Measurements from ENCODE around the gene P2RY12.
"Not testable (repeated sequence)": the region's sequence is repeated elsewhere in the genome, so short reads cannot be mapped to it uniquely, and the experiment has no call there.

Gene P2RY12

DNA sequence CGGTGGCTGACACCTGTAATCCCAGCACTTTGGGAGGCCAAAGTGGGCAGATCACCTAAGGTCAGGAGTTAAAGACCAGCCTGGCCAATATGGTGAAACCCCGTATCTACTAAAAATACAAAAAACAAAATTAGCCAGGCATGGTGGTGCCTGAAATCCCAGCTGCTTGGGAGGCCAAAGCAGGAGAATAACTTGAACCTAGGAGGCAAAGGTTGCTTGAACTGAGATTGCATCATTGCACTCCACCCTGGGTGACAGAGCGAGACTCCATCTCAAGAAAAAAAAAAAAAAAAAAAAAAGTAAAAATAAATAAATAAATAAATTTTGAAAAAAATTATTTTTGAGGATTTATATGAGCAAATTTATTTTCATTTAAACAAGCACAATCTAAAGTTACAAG lies 7.6 kb upstream of the P2RY12 start:
- DNase-seq: not testable (repeated sequence)

DNA sequence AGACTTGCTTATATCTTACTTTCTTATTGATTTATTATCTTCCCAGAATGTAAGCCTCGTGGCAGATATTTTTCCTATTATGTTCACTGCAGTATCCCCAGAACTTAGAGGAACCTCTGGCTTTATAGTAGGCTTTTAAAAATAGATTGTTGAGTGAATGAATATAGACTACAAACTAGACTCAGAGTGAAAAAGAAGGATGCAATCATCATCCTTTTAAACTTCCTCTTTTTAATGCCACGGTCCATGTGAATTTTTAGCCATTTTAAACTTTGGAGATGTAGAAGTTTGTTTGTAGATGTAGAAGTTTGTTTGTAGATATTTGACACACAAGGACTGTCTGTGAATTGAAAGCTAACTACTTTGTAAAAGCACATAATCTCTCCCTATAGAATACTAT lies 7.2 kb upstream of the P2RY12 start:
- DNase-seq: no peak

- no peak for DNase-seq
Measured at GRCh38 chr3:151387842-151388241, 3.3 kb upstream of the P2RY12 start.

DNA sequence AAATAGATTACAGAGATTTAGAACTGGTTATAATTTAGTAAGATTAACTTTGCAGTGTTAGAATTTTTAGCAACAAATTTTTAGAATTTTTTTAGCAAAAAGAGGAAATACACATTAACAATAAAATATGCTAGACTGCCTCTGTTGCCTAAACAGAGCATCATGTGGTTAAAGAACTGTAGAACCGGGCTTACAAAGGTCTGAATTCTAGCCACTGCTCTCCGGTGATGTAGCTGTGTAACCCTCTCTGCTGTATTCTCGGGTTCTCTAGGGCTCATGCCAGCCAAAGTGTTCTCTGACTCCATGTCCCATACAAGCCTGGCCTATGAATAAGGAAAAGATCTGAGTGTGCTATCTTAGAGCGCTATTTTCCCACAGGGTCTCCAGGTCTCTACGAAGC lies 2.9 kb upstream of the P2RY12 start:
- DNase-seq: no peak

- no peak for DNase-seq
Measured at GRCh38 chr3:151386056-151386455, 1.5 kb upstream of the P2RY12 start.

DNA sequence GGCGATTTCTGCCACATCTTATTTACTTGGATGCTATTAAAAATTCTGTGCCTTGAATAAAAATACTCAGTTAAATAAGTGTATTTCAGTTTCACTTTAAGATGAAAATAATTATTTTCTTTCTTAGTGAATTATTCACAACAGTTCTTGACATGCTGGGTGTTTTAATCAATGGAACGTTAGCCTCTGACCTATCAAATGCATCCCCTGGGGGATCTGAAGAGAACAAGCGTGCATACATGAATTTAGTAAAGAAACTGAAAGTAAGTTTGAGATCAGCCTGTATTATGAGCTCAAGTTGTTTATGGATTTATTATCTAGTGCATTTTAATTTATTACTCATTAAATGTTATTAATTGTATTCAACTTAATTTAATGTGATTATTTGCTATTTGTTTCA lies 597 bp downstream of the P2RY12 start:
- DNase-seq: no peak

DNA sequence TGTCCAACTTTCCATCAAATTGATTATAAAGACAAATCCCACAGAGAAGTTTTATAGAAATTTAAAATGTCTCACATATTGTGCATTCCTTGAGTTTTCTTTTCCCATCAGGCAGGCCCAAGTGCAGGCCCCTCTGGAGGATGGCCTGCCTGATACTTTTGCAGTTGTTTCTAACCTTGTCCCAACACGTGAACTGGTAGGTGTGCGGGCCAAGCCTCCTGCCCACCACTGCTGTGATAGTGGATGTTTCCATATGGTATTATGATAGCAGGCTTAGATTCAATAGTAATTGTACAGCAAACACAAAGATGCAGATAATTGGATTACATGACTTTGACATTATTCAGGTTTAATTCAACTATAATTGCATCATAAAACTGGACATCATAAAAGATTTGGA lies 1.4 kb downstream of the P2RY12 start:
- no peak for DNase-seq

DNA sequence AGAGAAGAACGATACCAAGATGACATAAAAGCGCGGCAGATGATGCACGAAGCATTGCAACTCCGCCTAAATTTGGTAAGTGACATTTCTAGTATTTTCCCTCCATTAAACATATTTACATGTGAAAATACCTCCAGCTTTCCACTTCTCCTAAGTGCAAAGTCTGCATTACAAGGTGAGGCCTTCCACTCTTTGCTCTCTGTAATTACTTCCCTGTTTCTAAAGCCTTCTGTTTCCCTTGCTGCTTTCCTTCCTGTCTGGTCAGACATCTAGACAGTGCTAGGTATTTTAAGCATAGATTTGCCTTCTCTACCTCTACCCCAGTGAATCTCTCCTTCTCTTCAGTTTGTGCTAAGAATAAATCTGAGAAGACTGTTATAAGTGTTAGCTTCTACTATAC lies 1.9 kb downstream of the P2RY12 start:
- DNase-seq: no peak

GRCh38 chr3:151379083-151379734 lies 5.3 kb downstream of the P2RY12 start:
- peak; percentile 61 for DNase-seq

- DNase-seq: no peak
Measured at GRCh38 chr3:151377768-151378385, 6.7 kb downstream of the P2RY12 start.

GRCh38 chr3:151372063-151372820 lies 12.3 kb downstream of the P2RY12 start:
- DNase-seq: no peak

DNA sequence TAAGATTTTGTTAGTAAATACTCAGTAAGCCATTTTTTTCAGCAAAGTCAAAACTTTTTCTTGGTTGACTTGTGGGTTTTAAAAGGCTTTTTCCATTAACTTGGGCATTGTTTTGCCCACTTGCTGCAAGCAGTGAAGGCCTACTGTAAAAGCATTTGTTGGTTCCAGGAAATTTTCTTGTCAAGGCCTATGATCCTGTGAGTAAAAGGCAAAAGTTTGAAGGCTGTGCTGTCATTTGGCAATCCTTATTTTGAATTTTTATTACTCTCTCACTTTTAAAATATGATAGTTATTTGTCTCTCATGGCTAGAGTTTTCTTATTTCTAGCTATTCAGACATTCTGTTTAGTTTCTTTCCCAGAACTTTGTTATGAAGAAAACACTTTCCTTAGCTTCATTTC lies 13.0 kb downstream of the P2RY12 start:
- no peak for DNase-seq

DNA sequence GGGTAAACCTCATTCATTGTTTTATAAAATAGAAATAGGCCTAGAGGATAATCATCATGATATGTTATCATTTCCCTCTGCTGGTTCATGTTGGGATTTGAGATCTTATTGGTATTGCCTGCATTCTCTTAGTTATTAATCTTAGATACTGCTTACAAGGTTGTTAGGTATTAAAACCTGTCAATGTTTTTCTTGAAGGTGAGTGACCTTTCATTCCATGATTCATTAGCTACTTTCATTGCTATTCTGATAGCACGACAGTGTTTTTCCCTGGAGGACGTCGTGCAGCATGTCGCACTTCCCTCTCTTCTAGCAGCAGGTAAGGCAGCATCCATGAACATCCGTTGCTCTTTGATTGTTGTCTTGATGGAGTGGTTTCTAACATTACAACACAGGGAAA lies 17.1 kb downstream of the P2RY12 start:
- no peak for DNase-seq

GRCh38 chr3:151366993-151367392 lies 17.6 kb downstream of the P2RY12 start:
- no peak for DNase-seq

DNA sequence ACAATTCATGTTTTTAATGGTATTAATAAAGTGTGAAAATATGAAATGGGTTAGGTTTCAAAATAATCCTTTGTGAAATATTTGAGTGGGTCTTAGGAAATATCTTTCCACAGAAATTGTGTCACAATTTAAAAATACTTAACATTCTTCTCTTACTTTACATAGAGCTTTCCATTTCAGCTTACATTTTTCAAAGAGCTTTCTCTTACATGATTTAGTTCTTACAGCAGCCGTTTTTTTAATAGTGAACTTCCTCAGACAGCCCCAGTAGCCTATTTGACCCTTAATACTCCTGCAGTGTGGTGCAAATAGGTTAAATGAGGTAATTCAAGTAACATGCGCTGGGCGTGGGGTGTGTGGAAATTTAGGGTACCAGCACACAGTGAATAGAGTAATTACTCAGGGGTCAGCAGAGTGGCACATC lies 21.8 kb downstream of the P2RY12 start:
- DNase-seq: no peak

DNA sequence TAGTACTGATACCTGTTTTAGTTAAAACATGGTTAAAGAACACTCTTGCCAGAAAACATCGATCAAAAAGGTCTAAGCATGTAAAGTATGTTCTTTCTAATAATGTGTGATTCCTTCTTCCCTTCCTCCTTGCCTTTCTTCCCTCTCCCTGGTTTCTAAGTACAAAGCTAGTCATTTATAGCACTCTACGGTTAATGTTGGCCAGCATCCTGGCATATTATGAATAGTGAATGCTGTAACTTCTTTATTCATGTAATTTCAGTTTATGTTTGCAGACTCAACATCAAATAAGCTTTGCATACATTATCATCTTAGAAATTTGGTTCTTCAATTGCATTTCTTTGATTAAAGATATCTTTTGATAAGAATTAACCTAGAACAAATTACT lies 27.1 kb downstream of the P2RY12 start:
- no peak for DNase-seq

DNA sequence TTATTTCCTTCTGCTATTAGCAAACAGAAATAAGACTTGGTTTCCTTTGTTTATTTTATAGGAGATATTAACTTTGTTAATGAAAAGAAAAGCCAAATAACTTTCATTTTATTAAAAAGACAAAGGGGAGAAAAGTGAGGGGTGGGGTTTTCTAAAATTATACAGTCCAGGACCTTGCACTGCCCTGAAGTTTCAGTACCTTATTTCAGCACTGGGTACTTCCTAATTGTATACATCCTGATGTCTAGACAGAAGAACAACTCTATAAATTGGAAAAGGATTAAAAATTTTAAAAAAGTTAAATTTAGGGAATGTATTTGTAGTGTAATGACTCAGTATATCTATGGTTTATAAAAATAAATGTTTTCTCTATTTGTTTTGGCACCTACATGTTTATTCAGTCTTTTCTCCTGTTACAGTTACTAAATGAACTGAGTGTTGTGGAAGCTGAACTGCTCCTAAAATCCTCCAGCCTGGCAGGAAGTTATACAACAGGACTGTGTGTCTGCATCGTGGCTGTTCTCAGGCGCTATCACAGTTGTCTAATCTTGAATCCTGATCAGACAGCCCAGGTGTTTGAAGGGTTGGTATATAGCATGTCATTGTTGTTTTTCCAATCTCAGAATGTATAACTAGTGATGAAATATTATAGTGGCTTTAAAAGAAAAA lies 27.6 kb downstream of the P2RY12 start:
- no peak for DNase-seq

GRCh38 chr3:151351648-151352047 lies 32.9 kb downstream of the P2RY12 start:
- DNase-seq: no peak

- DNase-seq: no peak
Measured at GRCh38 chr3:151351219-151351618, 33.3 kb downstream of the P2RY12 start.

GRCh38 chr3:151350656-151351055 lies 33.9 kb downstream of the P2RY12 start:
- DNase-seq: no peak

- DNase-seq: peak; percentile 68
Measured at GRCh38 chr3:151347432-151347831, 37.1 kb downstream of the P2RY12 start.

DNA sequence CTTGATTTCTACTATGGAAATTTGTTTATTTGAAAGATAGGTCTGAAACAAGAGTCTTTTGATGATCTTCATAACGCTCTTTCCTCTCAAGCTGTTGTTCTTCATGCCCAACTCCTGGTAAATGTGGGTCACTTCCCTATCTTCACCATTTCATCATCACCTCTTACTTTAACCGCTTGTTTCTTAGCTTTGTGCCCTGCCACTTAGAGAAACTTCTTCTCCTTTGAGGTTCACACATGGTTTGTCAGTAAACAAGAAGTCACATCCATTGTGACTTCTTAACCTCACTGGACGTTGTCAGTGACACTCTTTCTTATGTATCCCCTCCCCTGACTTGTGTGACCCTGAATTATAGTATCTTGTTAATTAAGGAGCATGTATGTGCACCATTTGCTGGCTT lies 38.3 kb downstream of the P2RY12 start:
- DNase-seq: peak; percentile 58

- DNase-seq: no peak
Measured at GRCh38 chr3:151345859-151346258, 38.7 kb downstream of the P2RY12 start.

GRCh38 chr3:151331696-151332095 lies 52.9 kb downstream of the P2RY12 start:
- DNase-seq: no peak

Data from hematopoietic multipotent progenitor cell treated with erythropoietin and hydrocortisone succinate and interleukin-3 and kit ligand, for 6 days (in vitro differentiated cells).